KG1 (cell line): Measurements from ENCODE around the gene DNAI7.

Experiments used
- DNase-seq: peaks from one replicate; lab custom pipeline; 2025; lab: John Stamatoyannopoulos, UW

Gene DNAI7

DNA sequence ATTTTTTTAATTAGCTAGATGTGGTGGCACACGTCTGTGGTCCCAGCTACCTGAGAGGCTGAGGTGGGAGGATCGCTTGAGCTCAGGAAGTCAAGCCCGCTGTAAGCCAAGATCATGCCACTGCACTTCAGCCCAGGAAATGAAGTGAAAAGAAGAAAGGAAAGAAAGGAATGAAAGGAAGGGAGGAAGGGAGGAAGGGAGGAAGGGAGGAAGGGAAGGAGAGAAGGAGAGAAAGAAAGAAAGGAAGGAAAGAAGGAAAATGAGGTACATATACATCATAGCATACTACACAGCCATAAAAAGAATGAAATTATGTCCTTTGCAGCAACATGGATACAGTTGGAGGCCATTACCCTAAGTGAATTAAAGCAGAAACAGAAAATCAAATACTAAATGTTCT, 12.2 kb downstream of the DNAI7 start:
- no peak for DNase-seq

DNA sequence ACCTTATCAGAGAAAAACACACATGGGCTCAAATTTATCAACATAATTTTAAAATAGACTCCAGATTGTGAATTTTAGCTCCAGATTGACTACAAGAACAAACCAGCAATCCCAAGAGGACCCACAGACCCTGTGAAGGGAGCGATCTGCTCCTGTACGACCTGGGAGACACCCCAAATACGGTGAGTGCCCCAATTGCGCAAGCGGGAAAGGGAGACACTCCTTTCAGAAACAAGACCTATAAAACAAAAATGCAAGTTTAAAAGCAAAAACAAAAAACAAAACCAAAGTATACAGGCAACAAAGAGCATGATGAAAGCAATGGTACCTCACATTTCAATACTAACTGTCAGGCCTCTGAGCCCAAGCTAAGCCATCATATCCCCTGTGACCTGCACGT, 32.1 kb downstream of the DNAI7 start:
- DNase-seq: no peak

DNA sequence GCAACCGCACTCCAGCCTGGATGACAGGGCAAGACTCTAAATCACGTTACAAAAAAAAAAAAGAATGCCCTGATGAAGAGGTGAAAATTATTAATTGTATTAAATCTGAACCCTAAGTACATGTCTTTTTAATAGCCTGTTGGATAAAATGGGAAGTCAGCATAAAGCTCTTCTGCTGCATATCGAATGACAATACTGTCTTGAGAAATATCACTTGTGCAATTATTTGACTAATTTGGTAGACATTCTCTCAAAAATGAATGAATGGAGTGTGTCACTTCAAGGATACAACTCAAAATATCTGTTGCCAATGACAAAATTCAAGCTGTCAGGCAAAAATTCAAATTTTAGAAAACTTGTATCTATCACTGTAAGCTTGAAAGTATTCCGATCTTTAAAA, 38.9 kb downstream of the DNAI7 start:
- DNase-seq: no peak

DNA sequence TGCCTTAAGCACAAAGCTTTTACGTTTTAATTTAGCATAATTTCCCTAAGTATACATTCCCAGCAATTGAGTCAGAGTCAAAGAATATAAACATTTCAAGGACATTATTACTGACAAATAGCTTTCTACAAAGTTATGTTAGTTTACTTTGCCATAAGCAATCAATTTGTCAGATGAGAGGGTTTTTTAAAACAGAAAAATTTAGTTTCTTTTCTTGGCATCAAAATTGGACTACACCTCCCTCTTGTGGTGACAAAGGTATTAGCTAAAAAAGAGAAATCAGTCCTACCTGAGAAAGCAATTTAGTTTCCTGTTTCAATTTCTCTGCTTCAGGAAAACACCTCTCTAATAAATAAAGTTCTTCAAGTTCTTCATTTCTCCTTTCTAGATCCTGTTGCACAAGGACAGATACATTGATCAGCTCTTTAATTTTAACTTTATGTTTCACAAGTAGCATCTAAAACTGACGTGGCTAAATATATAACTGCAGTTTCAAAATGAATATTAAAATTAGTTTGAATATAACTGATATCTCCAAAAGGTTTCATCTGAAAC, 39.9 kb downstream of the DNAI7 start:
- DNase-seq: peak; percentile 10

DNA sequence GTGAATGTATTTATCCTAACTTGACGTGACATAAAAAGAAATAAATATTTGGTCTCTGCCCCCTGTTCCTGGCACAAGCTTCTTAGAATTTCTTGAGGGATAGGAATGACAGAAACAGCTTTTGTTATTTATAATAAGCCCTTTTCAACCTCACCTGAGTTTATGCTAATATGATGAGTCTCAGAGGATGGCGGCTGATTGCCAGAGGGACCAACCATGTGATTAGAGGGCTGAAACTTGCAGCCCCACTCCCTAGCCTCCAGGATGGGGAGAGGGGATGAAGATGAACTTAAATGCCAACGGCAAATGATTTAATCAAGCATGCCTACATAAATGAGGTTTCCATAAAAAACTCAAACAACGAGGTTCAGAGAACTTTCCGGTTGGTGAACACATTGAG, 42.9 kb downstream of the DNAI7 start:
- no peak for DNase-seq

DNA sequence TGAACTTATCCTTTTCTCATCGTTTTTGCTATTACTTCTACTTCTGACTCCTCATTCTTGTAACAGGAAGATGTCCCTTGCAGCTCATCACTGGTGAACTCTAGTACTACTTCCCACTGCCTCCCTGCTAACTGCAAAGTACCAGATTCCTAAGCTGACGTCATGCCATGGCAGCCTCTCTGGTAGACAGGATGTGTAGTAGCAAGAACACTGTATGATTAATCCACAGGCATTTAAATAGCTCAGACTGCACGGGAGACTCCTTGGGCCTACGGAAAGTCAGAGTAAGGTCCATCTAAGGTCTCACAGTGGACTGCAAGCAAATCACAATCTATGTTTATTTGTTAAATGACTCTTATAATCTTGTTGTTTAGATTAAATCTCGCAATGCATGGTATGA, 43.5 kb downstream of the DNAI7 start:
- DNase-seq: no peak

DNA sequence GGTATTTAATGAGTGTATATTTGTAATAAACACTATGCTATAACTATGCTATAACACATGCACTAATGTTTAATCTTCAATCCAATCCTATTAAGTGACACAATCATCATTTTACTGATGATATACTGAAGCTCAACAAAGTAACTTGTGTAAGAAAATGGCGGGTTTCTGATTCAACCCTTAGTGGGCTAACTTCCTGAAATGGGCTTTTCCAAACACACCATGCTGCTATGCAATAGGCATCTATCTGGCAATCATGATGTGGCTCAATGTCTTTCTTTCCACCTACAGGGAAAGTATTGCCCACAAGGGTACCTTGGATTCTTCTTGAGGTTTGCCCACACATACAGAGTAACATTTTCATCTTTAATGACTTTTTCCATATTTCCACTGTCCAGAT, 48.3 kb downstream of the DNAI7 start:
- no peak for DNase-seq

DNA sequence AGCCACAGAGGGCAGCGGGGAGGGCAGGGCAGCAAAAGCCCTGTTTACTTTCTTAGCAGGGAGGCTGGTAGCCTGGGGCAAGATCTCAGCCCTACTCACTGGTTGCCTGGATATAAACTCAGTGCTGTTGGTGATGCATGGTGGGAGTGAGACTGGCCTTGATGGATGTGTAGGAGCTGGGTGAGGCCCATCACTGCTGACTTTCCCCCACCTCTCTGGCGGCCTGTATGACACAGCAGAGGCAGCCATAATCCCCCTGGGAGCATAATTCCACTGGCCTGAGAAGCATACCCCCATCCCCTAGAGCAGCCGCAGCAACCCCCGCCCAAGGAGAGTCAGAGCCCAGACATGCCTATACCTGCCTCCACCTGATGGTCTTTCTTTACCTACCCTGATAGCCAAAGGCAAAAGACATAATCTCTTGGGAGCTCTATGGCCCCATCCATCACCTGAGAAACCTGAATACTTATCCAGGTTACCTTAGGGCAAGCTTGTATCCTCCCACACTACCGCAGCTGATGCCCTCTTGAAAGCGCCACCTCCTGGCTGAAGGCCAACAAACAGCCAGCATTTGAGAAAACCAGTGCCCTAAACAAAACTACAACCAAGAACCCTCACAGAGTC, 59.3 kb downstream of the DNAI7 start:
- no peak for DNase-seq

DNA sequence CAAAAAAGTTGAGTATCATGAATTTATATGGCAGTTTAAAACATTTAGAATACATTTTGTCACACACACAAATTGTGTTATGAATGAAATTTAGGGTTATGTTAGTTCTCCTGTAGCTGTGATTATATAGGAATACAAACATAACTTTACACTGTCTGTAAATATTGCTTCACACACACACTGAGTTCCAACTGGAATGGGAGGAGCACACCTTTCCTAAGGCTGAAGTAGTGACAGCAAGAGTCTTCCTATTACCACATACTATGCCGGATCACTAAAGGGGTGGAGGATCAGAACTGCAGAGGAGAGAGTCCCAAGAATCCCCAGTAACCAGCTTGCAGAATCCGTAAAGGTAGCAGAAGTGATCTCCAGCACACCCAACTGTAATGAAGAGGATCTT, 63.7 kb downstream of the DNAI7 start:
- no peak for DNase-seq

DNA sequence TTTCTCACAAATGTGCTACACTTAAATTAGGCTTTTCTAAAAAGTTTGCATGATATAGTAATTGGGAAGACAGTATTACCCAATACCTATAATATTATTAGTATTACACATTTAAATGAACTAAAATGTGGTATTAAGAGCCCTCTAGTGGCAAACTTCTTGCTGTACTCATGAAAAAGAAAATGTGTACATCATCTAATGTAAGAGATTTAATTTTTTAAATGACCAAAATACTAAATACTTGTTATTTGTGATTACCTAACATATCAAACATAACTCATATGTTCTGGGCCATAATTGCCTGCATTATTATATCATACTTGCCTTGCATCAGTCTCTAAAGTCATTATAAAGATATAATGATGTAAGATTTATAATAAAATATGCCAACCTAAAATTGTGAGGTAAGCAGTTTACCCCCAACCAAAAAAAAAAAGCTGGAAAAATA, 64.2 kb downstream of the DNAI7 start:
- peak; percentile 33 for DNase-seq

DNA sequence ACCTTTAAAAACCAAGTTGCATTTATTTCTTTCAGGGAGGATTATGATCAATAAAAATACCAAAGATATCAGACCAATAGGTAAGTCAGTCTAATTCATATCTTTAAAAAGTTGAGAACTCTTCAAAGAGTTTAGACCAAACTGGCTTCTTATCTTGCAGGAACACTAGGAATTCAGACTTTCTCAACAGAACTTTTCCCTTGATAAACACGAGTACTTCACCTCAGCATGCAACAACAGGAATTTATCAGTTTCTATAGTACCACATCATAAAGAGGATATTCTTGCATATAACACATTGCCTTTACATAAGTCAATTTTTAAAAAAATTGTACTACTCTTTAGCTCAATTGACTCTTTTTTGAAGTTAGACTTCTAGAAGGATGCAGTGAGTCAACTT, 68.2 kb downstream of the DNAI7 start:
- no peak for DNase-seq

DNA sequence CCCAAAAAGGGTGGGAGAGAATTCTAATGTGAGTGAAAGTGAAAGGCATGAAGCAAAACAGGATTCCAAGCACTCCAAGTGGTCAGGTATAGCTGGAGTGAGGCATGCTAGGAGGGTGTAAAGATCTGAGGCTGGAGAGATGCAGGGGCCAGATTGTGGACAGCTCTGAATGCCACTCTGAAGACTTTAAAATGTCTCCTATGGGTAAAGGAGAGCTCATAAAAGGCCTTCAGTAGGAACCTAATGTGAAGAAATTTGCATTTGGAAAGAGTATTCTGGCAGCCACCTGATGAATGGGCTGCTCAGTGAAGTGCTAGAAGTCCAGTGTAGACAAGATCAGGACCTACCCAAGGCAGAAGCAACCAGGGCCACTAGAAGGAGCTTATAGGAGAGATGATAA, 68.9 kb downstream of the DNAI7 start:
- no peak for DNase-seq

DNA sequence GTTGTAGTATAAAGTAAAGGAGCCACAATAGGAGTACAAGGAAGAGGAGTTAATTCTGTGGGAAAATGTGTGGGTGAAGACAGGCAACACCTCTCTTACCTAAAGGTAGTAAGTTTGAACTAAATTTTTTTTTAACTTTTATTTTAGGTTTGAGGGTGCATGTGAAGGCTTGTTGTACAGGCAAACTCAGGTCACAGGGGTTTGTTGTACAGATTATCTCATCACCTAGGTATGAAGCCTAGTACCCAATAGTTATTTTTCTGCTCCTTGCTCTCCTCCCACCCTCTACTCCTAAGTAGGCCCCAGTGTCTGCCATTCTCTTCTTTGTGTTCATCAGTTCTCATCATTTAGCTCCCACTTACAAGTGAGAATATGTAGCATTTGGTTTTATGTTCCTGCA, 70.5 kb downstream of the DNAI7 start:
- no peak for DNase-seq

DNA sequence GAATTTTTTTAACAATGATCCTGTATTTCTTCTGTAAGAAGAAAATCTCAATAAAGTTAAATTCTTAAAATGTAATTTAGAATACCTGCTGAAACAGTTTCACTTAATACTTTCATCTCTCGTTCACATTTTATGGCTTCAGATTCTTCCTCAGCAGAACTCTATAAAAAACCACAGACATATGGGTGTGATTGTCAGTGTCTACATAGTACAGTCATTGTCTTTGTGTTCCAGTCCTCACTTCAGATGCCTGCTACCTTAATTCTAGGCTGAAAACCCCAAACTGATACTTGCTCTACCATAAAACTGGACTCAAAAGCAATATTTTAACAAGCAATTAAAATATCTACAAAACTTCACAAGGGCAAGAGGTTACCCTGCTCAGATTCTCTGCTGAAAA, 71.8 kb downstream of the DNAI7 start:
- no peak for DNase-seq

DNA sequence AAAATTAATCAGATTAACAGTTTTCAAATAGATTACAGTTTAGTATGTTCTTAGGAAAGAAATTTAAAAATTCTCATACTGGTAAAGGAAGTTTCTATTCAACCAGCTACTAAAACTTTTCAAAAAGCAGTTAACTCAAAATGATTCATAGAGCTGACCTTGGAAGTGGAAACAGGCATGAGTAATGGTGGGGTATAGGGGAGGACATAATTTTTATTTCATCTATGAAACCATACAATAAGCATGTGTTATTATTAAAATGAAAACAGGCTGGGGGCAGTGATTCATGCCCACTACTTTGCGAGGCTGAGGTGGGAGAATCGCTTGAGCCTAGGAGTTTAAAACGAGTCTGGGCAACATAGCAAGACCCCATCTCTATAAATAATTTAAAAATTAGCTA, 73.0 kb downstream of the DNAI7 start:
- DNase-seq: no peak

DNA sequence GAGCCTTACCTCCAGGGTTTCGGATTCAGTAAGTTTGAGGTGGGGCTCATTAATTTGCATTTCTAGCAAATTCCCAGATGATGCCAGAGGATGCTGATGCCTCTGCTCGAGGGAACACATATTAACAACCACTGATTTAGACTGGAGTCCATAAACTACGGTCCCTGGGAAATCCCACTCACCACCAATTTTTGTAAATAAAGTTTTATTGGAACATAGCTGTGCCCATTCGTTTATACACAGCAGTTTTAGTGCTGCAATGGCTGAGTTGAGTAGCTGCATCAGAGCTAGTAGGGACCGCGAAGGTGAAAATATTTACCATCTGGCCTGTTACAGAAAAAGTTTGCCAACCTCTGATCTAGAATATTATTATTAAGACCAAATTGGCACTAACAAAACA, 73.8 kb downstream of the DNAI7 start:
- DNase-seq: no peak

DNA sequence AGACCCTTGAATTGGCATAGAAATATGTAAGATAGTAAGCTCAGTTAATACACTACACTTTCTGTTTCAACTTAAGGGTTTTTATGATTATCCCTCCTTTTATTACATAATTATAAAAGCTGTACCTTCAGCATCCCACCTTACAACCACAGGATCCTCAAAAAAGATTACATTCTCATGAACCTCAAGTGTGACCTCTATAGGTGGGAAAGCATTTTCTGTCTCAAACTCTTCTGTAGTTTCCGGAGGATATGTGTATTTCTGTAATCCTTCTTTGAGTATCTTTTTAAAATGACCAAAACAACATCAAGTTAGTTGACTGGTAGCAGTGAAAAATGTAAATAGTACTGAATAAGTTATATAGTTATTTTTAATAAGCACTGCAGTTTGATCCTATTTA, 75.9 kb downstream of the DNAI7 start:
- no peak for DNase-seq

DNA sequence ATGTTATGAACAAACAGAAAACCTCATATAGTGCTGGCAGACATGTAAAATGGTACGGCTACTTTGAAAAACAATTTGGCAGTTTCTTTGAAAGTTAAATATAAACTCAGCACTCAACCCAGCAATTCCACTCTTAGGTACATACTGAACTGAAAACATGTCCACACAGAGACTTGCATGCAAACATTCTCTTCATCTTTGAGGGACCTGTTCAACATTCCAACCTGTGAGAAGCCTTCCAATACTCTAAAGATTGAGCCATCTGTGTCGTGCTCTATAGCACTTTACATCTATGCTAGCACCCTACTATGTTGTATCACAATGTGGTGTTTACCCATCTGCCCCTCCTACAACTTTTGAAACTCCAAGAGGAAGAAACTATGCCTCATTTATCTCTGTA, 79.3 kb downstream of the DNAI7 start:
- DNase-seq: no peak

DNA sequence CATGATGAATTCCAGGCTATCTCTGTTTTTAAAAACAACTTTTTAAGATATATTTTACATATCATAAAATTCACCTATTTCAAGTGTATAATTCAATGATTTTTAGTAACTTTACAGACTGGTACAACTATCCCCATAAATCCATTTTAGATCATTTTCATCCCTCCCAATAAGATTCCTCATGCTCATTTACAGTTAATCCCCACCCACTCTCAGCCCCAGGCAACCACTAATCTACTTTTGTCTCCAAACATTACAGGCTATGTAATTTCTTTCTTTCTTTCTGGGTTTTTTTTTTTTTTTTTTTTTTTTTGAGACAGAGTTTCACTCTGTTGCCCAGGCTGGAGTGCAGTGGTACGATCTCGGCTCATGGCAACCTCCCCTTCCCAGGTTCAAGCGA, 81.3 kb downstream of the DNAI7 start:
- no peak for DNase-seq

DNA sequence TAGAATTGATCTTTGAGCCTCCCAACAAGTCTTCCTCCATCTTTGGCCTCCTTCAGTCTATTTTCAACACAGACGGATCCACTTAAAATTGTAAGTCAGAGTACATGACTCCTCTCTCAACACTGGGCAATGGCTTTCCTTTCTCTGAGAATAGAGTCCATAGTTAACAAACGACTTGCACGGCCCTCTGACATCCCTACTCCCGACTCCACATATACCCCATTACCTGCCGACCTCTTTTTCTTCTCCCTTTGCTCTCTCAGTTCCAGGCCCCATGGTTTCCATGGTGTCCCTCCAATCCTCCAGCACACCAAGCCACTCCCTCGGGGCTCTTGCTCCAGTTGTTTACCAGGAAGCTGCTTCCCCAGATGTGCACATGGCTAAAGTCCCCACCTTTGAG, 84.7 kb downstream of the DNAI7 start:
- DNase-seq: no peak

DNA sequence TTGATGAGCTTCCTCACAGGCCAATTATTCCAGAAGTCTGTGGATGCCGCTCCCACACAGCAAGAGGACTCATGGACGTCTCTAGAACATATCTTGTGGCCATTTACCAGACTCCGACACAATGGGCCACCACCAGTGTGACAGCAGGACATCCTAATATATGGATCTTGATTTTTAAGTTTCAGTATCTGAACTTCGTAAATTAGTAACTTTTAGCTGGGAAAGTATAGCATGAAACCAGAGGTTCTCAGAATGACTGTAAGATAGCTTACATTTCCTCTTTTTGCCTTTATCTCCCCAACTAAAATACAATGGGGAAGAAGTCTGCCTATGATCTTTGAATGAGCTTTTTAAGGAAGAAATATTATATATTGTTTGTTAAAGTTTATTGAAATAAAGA, 87.0 kb downstream of the DNAI7 start:
- no peak for DNase-seq

DNA sequence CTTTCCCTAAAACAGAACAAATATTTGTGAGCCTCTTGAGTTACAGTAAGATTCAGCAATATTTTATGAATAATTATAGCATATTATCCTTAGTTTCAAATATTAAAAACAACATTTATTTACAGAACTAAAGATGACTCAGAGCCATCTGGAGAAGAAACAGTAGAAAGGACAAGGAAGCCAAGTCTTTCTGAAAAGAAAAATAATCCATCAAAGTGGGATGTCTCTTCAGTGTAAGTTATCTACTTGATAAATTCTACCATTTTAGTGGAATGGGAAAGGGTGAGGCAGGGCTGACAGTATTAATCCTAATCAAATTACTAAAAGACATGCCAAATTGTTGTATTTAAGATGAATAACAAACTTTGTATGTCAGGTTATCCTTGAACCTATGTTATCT, 88.1 kb downstream of the DNAI7 start:
- no peak for DNase-seq

DNA sequence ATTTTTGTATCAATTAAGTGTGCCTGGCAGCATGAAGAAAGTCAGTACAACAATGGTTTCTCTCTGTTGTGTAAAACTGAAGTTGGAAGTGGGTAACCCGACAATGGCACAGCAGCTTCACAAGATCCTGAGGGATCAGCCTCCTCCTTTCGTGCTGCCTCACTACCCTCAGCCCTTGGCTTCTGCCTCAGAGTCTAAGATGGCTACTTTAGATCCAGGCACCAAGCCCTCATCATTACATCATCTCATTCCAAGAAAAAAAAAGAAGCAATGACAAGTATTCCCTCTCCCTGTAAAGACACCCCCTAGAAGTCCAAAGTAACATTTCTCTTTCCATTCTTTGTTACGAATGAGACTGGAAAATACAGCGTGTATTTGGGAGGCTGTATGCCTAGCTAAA, 92.6 kb downstream of the DNAI7 start:
- DNase-seq: no peak

DNA sequence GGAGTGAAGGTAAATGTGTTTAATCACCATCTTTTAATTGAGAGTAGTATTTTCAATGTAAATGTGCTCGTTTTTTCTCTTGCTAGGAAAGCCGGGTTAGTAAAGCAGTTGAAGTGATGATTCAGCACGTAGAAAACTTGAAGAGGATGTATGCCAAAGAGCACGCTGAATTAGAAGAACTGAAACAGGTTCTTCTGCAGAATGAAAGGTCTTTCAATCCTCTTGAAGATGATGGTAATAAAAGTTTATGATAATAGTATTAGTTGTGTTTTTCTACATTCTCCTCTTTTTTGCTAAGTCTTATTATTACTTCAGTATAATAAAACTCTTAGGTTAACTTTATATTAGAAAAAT, 93.9 kb downstream of the DNAI7 start:
- no peak for DNase-seq
